ENCODE measurements around the gene OSTN.

- TF ChIP-seq CTCF (IDR thresholded peaks at IDR 0.05) (no peak), FOSL2 (IDR thresholded peaks at IDR 0.05) (no peak), FOSL2 (CRISPR knock-in tag; IDR thresholded peaks at IDR 0.05) (no peak), POLR2A (IDR thresholded peaks at IDR 0.05; ENCODE audit: low read length) (no peak), POLR2AphosphoS2 (conservative IDR thresholded peaks at IDR 0.05; ENCODE audit: low read length) (no peak), CBX8 (IDR thresholded peaks at IDR 0.05) (no peak)
Measured at GRCh38 chr3:191170097-191170496, 28.9 kb upstream of the OSTN start.

Data from A549 (cell line).